GM19372 (cell line): Measurements from ENCODE around the gene RBM10.

Experiments
- ATAC-seq: cut with Tn5 transposase; IDR thresholded peaks from one replicate; pipeline ENCODE4 v1.9.1; 2021; ENCODE audit warnings: mild to moderate bottlenecking, low read depth, moderate library complexity; ENCODE audit not compliant: unreplicated experiment

The RBM10 gene

GRCh38 chrX:47194194-47194787 lies 49.3 kb downstream of the RBM10 start:
- ATAC-seq, result no peak

GRCh38 chrX:47196098-47196497 lies 51.1 kb downstream of the RBM10 start:
- ATAC-seq, result no peak

- ATAC-seq, result no peak
Observed at GRCh38 chrX:47197526-47197925, 52.5 kb downstream of the RBM10 start.

GRCh38 chrX:47198026-47198686 lies 53.1 kb downstream of the RBM10 start:
- no peak for ATAC-seq

- ATAC-seq, result no peak
Observed at GRCh38 chrX:47198687-47199080, 53.7 kb downstream of the RBM10 start.

- ATAC-seq, result no peak
Observed at GRCh38 chrX:47199286-47199685, 54.3 kb downstream of the RBM10 start.

- ATAC-seq, result no peak
Observed at GRCh38 chrX:47200385-47201150, 55.5 kb downstream of the RBM10 start.

- no peak for ATAC-seq
Observed at GRCh38 chrX:47201345-47201944, 56.4 kb downstream of the RBM10 start.

- no peak for ATAC-seq
Observed at GRCh38 chrX:47202316-47202715, 57.3 kb downstream of the RBM10 start.

GRCh38 chrX:47202877-47203276 lies 57.9 kb downstream of the RBM10 start:
- no peak for ATAC-seq

GRCh38 chrX:47204970-47205369 lies 59.9 kb downstream of the RBM10 start:
- ATAC-seq, result no peak

GRCh38 chrX:47206316-47206715 lies 61.3 kb downstream of the RBM10 start:
- ATAC-seq, result no peak

- no peak for ATAC-seq
Observed at GRCh38 chrX:47208108-47208507, 63.1 kb downstream of the RBM10 start.

- ATAC-seq, result no peak
Observed at GRCh38 chrX:47209508-47210238, 64.7 kb downstream of the RBM10 start.

- ATAC-seq, result no peak
Observed at GRCh38 chrX:47210661-47211425, 65.8 kb downstream of the RBM10 start.

GRCh38 chrX:47212381-47213293 lies 67.6 kb downstream of the RBM10 start:
- ATAC-seq, result no peak

- no peak for ATAC-seq
Observed at GRCh38 chrX:47214435-47215077, 69.5 kb downstream of the RBM10 start.

- no peak for ATAC-seq
Observed at GRCh38 chrX:47215291-47215900, 70.4 kb downstream of the RBM10 start.
